Measurements from ENCODE around the gene PDZD4.

Gene PDZD4

DNA sequence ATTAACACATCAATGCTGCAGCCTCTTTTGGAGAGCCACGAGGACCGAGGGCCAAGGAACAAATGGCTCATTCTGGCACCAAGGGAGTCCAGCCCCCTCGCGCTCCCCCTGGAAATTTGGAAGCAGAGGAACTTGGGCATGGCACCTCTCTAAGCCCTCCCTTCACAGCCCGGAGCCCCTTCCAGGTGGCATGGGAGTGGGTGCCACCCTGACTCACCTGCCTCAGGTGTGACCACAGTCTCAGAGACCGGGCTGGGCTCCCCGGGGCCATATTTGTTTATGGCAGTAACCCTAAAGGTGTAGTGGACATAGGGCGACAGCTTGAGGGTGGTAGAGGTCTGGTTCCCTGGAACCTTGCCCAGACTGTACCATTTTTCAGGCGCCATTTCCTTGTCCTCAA lies 36.8 kb upstream of the PDZD4 start:
- DNase-seq: no peak

GRCh38 chrX:153866302-153867019 lies 36.1 kb upstream of the PDZD4 start:
- DNase-seq: no peak

DNA sequence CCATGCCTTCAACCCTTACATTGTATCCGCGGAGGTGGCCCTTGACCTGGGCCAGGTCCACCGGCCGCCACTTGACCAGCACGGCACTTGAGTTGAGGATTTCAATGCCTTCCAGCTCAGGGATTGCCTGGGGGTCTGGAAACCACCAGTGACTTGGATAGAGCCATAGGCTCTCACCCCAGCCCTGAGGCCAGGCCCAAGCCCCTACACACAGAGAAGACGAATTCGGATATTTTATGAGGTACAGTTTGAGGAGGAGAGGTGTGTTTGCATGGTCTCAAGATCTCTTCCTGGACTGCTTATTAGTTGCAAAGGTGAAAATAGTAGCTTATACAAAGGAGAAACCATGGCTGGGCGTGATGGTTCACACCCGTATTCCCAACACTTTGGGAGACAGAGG lies 35.3 kb upstream of the PDZD4 start:
- no peak for DNase-seq

DNA sequence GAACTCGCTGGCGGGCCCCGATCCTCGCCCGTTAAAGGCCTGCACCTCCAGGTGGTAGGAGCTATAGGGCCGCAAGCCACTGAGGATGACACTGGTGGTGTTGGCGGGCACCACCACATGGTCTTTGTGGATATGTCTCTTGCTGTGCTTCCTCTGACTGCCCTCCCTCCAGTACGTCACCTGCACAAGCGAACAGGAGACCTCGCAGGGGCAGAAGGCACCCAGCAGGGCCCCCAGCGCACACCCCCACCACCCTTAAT lies 34.9 kb upstream of the PDZD4 start:
- DNase-seq: no peak

DNA sequence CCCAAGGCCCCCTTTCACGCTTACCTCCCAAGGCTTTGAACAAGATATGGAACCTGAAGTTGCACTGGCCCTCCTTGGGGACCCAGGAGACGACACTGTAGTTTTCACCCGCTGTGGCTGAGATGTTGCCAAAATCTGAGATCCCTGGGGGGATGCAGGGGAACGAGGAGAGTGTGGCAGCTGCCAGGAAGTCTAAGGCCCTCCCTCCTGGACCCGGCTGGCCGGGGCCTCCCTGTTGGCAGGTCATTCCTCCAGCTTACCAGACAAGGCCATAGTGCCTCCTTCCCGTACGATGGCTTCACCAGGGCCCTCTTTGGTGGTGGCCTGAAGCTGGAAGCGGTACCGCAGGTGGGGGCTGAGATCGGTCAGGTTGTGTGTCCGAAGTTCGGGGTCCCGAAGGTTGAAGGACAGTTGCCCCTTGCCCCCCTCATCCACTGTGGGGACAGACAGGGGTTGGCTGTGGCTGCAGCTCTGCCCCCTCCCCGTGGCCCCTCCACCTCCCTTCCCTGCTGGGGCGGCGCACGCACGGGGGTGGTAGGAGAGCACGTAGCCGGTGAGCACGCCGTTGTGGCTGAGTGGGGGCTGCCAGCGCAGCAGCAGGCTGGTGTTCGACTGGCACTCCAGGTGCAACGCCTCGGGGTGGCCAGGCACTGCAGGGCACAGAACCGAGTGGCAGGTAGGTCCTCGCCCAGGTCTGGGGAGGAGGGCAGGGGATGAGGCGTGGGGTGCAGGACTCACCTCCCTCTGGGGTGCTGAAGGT lies 34.4 kb upstream of the PDZD4 start:
- no peak for DNase-seq

GRCh38 chrX:153864101-153864500 lies 33.8 kb upstream of the PDZD4 start:
- DNase-seq: no peak

- no peak for DNase-seq
Observed at GRCh38 chrX:153863251-153863991, 33.1 kb upstream of the PDZD4 start.

GRCh38 chrX:153862369-153863250 lies 32.3 kb upstream of the PDZD4 start:
- DNase-seq: no peak

DNA sequence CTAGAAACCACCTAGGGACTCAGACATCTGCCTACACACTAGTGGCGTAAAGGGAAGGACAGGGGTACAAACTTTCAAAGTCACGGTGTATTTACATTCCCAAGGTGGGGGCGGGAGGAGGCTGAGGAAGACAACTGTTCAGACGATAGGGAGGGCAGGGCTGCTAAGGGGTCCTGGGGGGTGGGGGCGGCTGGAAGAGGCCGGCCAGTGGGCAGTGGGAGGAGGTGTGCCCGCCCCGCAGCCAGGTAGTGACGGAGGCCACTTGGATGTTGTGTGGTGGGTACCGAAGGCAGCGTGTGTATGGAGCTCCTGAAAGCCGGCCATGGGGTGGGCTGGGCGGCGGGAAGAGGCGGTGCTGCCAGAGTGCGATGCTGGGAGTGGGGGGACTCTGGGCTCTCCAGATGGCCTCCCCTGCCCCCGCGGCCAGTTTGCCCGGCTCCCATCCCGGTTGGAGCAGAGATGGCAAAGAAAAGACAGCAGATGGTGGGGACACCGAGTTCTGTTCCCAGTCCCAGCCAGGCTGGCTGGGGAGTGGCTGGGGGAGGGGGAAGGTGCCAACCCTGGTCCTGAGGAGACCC lies 31.5 kb upstream of the PDZD4 start:
- DNase-seq: no peak

DNA sequence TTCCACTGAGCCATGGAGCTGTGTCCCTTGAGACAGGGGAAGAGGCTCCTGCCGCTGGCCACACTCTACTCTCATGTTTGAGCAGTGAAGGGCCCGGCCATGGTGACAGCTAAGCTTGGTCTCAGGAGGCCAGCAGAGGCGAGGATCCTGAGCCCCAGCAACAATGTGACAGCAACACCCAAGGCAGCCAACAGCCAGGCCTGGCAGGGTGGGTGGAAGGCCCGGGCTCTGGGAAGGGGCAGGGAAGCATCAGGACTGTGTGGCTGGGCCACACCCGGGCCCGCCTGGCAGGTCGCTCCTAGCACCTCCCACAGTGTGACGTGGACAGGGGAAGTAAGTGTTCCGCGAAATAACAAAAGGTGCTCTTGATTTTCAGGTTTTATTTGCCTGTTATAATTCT lies 30.8 kb upstream of the PDZD4 start:
- no peak for DNase-seq

DNA sequence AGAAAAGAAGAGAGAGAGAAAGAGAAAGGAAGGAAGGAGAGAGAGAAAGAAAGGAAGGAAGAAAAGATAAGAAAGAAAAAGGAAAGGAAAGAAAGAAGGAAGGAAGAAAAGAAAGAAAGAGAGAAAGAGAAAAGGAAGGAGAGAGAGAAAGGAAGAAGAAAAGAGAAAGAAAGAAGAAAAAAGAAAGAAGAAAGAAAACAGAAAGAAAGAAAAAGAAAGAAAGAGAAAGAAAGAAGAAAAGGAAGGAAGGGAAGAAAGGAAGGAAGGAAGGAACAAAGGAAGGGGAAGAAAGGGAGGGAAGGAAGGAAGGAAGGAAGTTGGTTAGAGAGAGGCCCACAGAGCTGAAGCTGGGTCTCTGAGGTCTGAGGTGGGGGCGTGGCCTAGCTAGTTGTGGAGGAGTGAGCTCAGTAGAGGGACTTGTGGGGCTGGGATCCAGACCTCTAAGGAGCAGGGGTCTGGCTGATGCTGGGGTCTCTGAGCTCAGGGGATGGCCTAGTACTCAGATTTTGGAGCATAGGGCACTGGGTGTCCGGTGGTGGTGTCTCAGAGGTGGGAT lies 27.1 kb upstream of the PDZD4 start:
- DNase-seq: no peak

- DNase-seq: no peak
Observed at GRCh38 chrX:153854702-153855101, 24.4 kb upstream of the PDZD4 start.

- no peak for DNase-seq
Observed at GRCh38 chrX:153853902-153854267, 23.5 kb upstream of the PDZD4 start.

DNA sequence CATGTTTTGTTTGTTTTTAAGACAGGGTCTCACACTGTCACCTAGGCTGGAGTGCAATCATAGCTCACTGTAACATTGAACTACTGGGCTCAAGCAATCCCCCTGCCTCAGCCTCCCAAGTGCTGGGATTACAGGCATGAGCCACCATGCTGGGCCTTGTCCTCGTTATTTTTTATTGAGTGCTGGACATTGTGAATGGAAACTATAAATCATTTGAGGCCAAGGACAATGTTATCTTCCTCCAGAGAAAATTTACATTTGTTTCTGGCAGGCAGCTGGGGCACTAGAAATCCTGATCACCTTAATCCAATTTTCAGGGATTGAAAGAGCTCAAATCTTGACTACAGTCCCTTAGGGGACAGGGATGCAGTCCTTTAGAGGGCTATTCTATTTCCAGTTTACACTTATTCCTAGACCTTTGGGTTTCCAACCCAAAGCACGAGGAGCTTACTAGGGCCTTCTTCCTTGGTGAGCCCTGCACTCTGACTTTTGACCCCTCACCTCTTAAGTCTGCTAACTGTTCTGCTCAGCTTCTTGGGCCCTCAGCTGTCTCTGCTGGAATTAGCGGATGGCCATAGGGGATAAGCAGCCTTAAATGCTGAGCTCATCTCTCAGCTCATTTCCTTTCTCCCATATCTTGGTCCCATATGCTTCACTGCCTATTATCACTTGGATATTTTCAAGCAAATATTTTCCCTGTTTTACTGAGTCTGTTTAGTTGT lies 23.0 kb upstream of the PDZD4 start:
- DNase-seq: no peak

GRCh38 chrX:153851981-153852380 lies 21.6 kb upstream of the PDZD4 start:
- DNase-seq: no peak

DNA sequence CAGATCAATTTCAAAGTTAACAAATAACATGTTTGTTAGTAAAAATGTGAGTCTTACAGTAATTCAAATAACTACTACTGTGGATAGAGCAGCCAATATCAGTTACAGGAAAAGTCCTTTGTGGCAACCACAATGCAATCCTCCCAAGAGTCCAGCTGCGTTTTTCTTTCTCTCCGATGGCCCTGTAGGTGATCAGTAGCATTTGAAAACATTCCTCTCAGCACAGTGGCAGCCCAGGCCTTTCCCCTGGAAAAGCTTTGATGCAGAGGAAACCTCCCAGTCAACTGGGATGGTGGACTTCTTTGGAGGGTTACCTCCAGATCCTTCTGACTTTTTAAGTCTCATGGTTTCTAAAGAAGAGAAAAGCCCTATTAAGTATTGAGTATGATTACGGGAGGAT lies 18.0 kb upstream of the PDZD4 start:
- DNase-seq: no peak

DNA sequence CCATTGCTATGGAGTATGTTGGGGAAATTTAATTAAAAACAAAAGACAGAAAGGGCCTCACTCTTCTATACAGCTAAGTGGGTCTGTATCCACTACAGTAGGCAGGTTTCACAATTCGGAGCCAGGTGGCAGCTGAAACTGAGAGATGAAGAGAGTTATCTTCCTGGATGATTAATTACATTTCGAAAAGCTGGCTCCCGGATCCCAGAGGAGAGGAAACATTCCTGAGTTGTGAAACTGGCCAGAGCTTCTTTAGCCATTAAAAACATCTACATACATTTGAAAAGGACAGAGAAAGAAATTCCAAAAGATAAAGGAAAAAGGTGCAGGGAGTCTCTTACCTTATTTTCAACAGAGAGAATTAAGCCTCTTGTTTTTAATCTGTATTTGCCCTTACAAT lies 15.5 kb upstream of the PDZD4 start:
- DNase-seq: no peak

GRCh38 chrX:153845195-153845594 lies 14.9 kb upstream of the PDZD4 start:
- DNase-seq: no peak

DNA sequence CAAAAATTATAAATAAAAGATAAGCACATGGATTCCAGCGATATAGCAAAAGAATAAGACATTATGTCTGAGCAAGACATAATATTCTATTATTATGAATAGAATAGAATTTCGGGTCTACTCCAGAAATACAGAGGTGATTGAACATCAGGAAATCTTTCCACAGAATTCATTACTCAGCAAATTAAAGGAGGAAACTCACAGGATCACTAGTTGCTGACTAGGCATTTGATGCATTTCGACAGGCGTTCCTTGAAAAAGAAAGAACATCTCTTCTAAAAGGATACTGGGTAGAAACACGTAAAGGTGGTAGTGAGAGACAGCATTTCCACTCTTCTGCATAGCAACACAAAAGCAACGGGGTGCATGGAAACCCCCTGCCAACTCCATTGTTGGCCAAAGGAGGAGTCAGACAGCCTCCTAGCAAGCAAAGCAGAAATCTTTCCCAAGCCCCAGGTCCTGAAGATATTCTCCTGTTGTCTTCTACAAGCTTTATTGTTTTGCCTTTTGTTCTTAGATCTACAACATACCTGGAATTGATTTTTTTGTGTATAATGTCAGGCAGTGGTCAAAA lies 14.3 kb upstream of the PDZD4 start:
- no peak for DNase-seq

GRCh38 chrX:153836921-153837320 lies 6.6 kb upstream of the PDZD4 start:
- DNase-seq: no peak

- DNase-seq: no peak
Observed at GRCh38 chrX:153832728-153833127, 2.4 kb upstream of the PDZD4 start.
